Measurements from ENCODE around the gene HECW1. TPM values are rescaled to one million over a fixed set of nuclear protein-coding genes. Genes with fewer than 3 reads are reported as not detected.

HECW1 gene
- total and polyA plus RNA-seq, 4 experiments from 2014 or later, result not detected

GRCh38 chr7:43536773-43537172, 424.3 kb downstream of the HECW1 start:
- Histone ChIP-seq H3K27me3 (ENCODE audit: insufficient read depth, low read length) (no peaks in the 10 kb centered on the region), H3K36me3 (ENCODE audit: insufficient read depth, low read length) (no peaks in the 10 kb centered on the region), H3K4me3 (ENCODE audit: low read length in 2 of 2) (no peak overlapping the region), H3K27ac (ENCODE audit: low read depth, low read length) (no peak overlapping the region), H3K9me3 (ENCODE audit: control insufficient read depth in 1 of 2, low read length in 2 of 2) (no peaks in the 10 kb centered on the region), H3K4me1 (ENCODE audit: insufficient read depth, low read length) (no peaks in the 10 kb centered on the region)
- no peak overlapping the region for H3K27ac Mint-ChIP-seq
- no peak for DNase-seq
- H3K4me1 Mint-ChIP-seq, result no peaks in the 10 kb centered on the region
- peaks cover 2 to 4% of the 10 kb centered on the region in 2 donors for H3K27me3 Mint-ChIP-seq
- no peaks in the 10 kb centered on the region for H3K9me3 Mint-ChIP-seq
- intact Hi-C loops (cut with micrococcal nuclease), result no loop called here
- CTCF ChIA-PET (ENCODE audit: partially characterized antibody), result interaction anchor here (1.2 kb wide), 1 partner anchor 8 kb away, joined by 4 read pairs; no protein-coding TSS in a partner anchor
- POLR2A ChIA-PET (ENCODE audit: partially characterized antibody), result no interaction called here
- no peak overlapping the region for H3K4me3 Mint-ChIP-seq
- H3K36me3 Mint-ChIP-seq, result no peaks in the 10 kb centered on the region

- Histone ChIP-seq H3K9me3 (ENCODE audit: control insufficient read depth in 1 of 2, low read length in 2 of 2) (no peaks in the 10 kb centered on the region), H3K27ac (ENCODE audit: low read depth, low read length) (no peak overlapping the region), H3K27me3 (ENCODE audit: insufficient read depth, low read length) (no peaks in the 10 kb centered on the region), H3K4me3 (ENCODE audit: low read length in 2 of 2) (no peak overlapping the region), H3K36me3 (ENCODE audit: insufficient read depth, low read length) (no peaks in the 10 kb centered on the region), H3K4me1 (ENCODE audit: insufficient read depth, low read length) (no peaks in the 10 kb centered on the region)
- H3K4me1 Mint-ChIP-seq, result no peaks in the 10 kb centered on the region
- H3K4me3 Mint-ChIP-seq, result no peak overlapping the region
- intact Hi-C loops (cut with micrococcal nuclease), result no loop called here
- ChIA-PET POLR2A (ENCODE audit: partially characterized antibody) (no interaction called here), CTCF (ENCODE audit: partially characterized antibody) (interaction anchor here (1.2 kb wide), 1 partner anchor 10 kb away, joined by 4 read pairs; no protein-coding TSS in a partner anchor)
- H3K36me3 Mint-ChIP-seq, result no peaks in the 10 kb centered on the region
- H3K9me3 Mint-ChIP-seq, result no peaks in the 10 kb centered on the region
- H3K27ac Mint-ChIP-seq, result no peak overlapping the region
- peaks cover 5 to 8% of the 10 kb centered on the region in 2 donors for H3K27me3 Mint-ChIP-seq
- no peak for DNase-seq
Observed at GRCh38 chr7:43537765-43538403, 425.4 kb downstream of the HECW1 start.

- ChIA-PET CTCF (ENCODE audit: partially characterized antibody) (no interaction called here), POLR2A (ENCODE audit: partially characterized antibody) (no interaction called here)
- Mint-ChIP-seq H3K36me3 (no peaks in the 10 kb centered on the region), H3K27me3 (peaks cover 5 to 8% of the 10 kb centered on the region in 2 donors), H3K4me3 (no peak overlapping the region), H3K4me1 (no peaks in the 10 kb centered on the region), H3K9me3 (peaks cover 0 to under 1% (median 0%) of the 10 kb centered on the region in 8 donors), H3K27ac (no peak overlapping the region)
- Histone ChIP-seq H3K27ac (ENCODE audit: low read depth, low read length) (no peak overlapping the region), H3K36me3 (ENCODE audit: insufficient read depth, low read length) (no peaks in the 10 kb centered on the region), H3K27me3 (ENCODE audit: insufficient read depth, low read length) (no peaks in the 10 kb centered on the region), H3K4me1 (ENCODE audit: insufficient read depth, low read length) (no peaks in the 10 kb centered on the region), H3K4me3 (ENCODE audit: low read length in 2 of 2) (no peak overlapping the region), H3K9me3 (ENCODE audit: control insufficient read depth in 1 of 2, low read length in 2 of 2) (no peaks in the 10 kb centered on the region)
- intact Hi-C loops (cut with micrococcal nuclease), result no loop called here
- no peak for DNase-seq
Observed at GRCh38 chr7:43538404-43538771, 425.9 kb downstream of the HECW1 start.

- intact Hi-C loops (cut with micrococcal nuclease), result no loop called here
- peaks cover 0 to 2% (median 0%) of the 10 kb centered on the region in 8 donors for H3K9me3 Mint-ChIP-seq
- H3K4me1 Mint-ChIP-seq, result no peaks in the 10 kb centered on the region
- Histone ChIP-seq H3K36me3 (ENCODE audit: insufficient read depth, low read length) (no peaks in the 10 kb centered on the region), H3K4me3 (ENCODE audit: low read length in 2 of 2) (no peak overlapping the region), H3K27ac (ENCODE audit: low read depth, low read length) (no peak overlapping the region), H3K4me1 (ENCODE audit: insufficient read depth, low read length) (no peaks in the 10 kb centered on the region), H3K27me3 (ENCODE audit: insufficient read depth, low read length) (no peaks in the 10 kb centered on the region), H3K9me3 (ENCODE audit: control insufficient read depth in 1 of 2, low read length in 2 of 2) (no peaks in the 10 kb centered on the region)
- CTCF ChIA-PET (ENCODE audit: partially characterized antibody), result no interaction called here
- peaks cover 6 to 16% of the 10 kb centered on the region in 2 donors for H3K27me3 Mint-ChIP-seq
- H3K36me3 Mint-ChIP-seq, result no peaks in the 10 kb centered on the region
- H3K27ac Mint-ChIP-seq, result no peak overlapping the region
- no peak overlapping the region for H3K4me3 Mint-ChIP-seq
- DNase-seq, result no peak
- POLR2A ChIA-PET (ENCODE audit: partially characterized antibody), result no interaction called here
Observed at GRCh38 chr7:43540471-43540870, 428.0 kb downstream of the HECW1 start.

GRCh38 chr7:43542716-43543115, 430.3 kb downstream of the HECW1 start:
- H3K4me1 ChIP-seq (ENCODE audit: insufficient read depth, low read length), result no peaks in the 10 kb centered on the region
- H3K27ac ChIP-seq (ENCODE audit: low read depth, low read length), result no peak overlapping the region
- no peaks in the 10 kb centered on the region for H3K36me3 Mint-ChIP-seq
- no peaks in the 10 kb centered on the region for H3K27me3 ChIP-seq (ENCODE audit: insufficient read depth, low read length)
- DNase-seq, result no peak
- CTCF ChIA-PET (ENCODE audit: partially characterized antibody), result interaction anchor here (0.6 kb wide), 1 partner anchor 22 kb away, joined by 3 read pairs; no protein-coding TSS in a partner anchor
- H3K4me3 ChIP-seq (ENCODE audit: low read length in 2 of 2), result no peak overlapping the region
- POLR2A ChIA-PET (ENCODE audit: partially characterized antibody), result no interaction called here
- H3K36me3 ChIP-seq (ENCODE audit: insufficient read depth, low read length), result no peaks in the 10 kb centered on the region
- no peak overlapping the region for H3K4me3 Mint-ChIP-seq
- peaks cover 0 to 10% (median 5%) of the 10 kb centered on the region in 8 donors for H3K9me3 Mint-ChIP-seq
- intact Hi-C loops (cut with micrococcal nuclease), result no loop called here
- H3K27ac Mint-ChIP-seq, result no peak overlapping the region
- H3K9me3 ChIP-seq (ENCODE audit: control insufficient read depth in 1 of 2, low read length in 2 of 2), result no peaks in the 10 kb centered on the region
- H3K27me3 Mint-ChIP-seq, result peaks cover 14 to 19% of the 10 kb centered on the region in 2 donors
- no peaks in the 10 kb centered on the region for H3K4me1 Mint-ChIP-seq

- Mint-ChIP-seq H3K4me3 (no peak overlapping the region), H3K36me3 (no peaks in the 10 kb centered on the region), H3K27me3 (peaks cover 15 to 16% of the 10 kb centered on the region in 2 donors), H3K9me3 (peaks cover 0 to 10% (median 5%) of the 10 kb centered on the region in 8 donors), H3K27ac (no peak overlapping the region), H3K4me1 (no peaks in the 10 kb centered on the region)
- Histone ChIP-seq H3K4me3 (ENCODE audit: low read length in 2 of 2) (no peak overlapping the region), H3K36me3 (ENCODE audit: insufficient read depth, low read length) (no peaks in the 10 kb centered on the region), H3K27me3 (ENCODE audit: insufficient read depth, low read length) (no peaks in the 10 kb centered on the region), H3K4me1 (ENCODE audit: insufficient read depth, low read length) (no peaks in the 10 kb centered on the region), H3K9me3 (ENCODE audit: control insufficient read depth in 1 of 2, low read length in 2 of 2) (no peaks in the 10 kb centered on the region), H3K27ac (ENCODE audit: low read depth, low read length) (no peak overlapping the region)
- ChIA-PET CTCF (ENCODE audit: partially characterized antibody) (no interaction called here), POLR2A (ENCODE audit: partially characterized antibody) (no interaction called here)
- intact Hi-C loops (cut with micrococcal nuclease), result no loop called here
- no peak for DNase-seq
Observed at GRCh38 chr7:43546231-43546630, 433.8 kb downstream of the HECW1 start.

GRCh38 chr7:43550427-43550826, 438.0 kb downstream of the HECW1 start:
- peaks cover 15 to 24% (median 17%) of the 10 kb centered on the region in 4 donors for H3K4me1 Mint-ChIP-seq
- H3K4me3 Mint-ChIP-seq, result no peak overlapping the region
- H3K27me3 Mint-ChIP-seq, result peaks cover 7 to 11% of the 10 kb centered on the region in 2 donors
- H3K36me3 ChIP-seq (ENCODE audit: insufficient read depth, low read length), result no peaks in the 10 kb centered on the region
- no peak overlapping the region for H3K27ac ChIP-seq (ENCODE audit: low read depth, low read length)
- no peak overlapping the region for H3K27ac Mint-ChIP-seq
- CTCF ChIA-PET (ENCODE audit: partially characterized antibody), result interaction anchor here (2.6 kb wide), 1 partner anchor 32 kb away, joined by 8 read pairs; the partner anchor contains the start of gene STK17A
- H3K9me3 Mint-ChIP-seq, result peaks cover 0 to 10% (median 5%) of the 10 kb centered on the region in 8 donors
- H3K4me3 ChIP-seq (ENCODE audit: low read length in 2 of 2), result no peak overlapping the region
- H3K9me3 ChIP-seq (ENCODE audit: control insufficient read depth in 1 of 2, low read length in 2 of 2), result no peaks in the 10 kb centered on the region
- no peaks in the 10 kb centered on the region for H3K36me3 Mint-ChIP-seq
- intact Hi-C loops (cut with micrococcal nuclease), result no loop called here
- H3K4me1 ChIP-seq (ENCODE audit: insufficient read depth, low read length), result peaks cover 26% of the 10 kb centered on the region
- POLR2A ChIA-PET (ENCODE audit: partially characterized antibody), result no interaction called here
- no peak for DNase-seq
- H3K27me3 ChIP-seq (ENCODE audit: insufficient read depth, low read length), result no peaks in the 10 kb centered on the region

Data from CD4-positive, alpha-beta memory T cell (primary cell).